PC-3 (cell line): ENCODE data around the gene XAGE1B. TPM values are rescaled to one million over a fixed set of nuclear protein-coding genes. Genes with fewer than 3 reads are reported as not detected.
"Not testable (repeated sequence)": the region's sequence is repeated elsewhere in the genome, so short reads cannot be mapped to it uniquely, and the experiment has no call there.

ENCODE experiments used
- ATAC-seq: fragments of 200-7000 bp; cut with Tn5 transposase; 2 replicates; pipeline ENCODE4 v1.9.1; 2020; ENCODE audit warnings: mild to moderate bottlenecking, moderate library complexity
- BruUV-seq: library from RNA; stranded (reverse); fragments of 400-500 nt; replicated peaks from 2 replicates; lab custom pipeline; 2021; lab: Mats Ljungman, UMichigan
- CTCF ChIA-PET: fragments of 300-600 bp; sonication (Branson Sonifier 250); formaldehyde crosslinking; loops from one replicate; lab custom pipeline; 2022; ENCODE audit warnings: antibody characterized with exemption; lab: Charles Lee
- POLR2A ChIA-PET: fragments of 300-600 bp; sonication (Branson Sonifier 250); formaldehyde crosslinking; loops from one replicate; lab custom pipeline; 2022; ENCODE audit warnings: antibody characterized with exemption; ENCODE audit not compliant: unreplicated experiment; lab: Charles Lee
- DNase-seq: peaks from one replicate; pipeline ENCODE4 v3.0.0-alpha.2; 2015
- H2AFZ ChIP-seq: fragments of 300-600 bp; sonication (generic); 2 replicates; pipeline ENCODE4 v1.6.0; 2016; ENCODE audit warnings: antibody characterized with exemption, low read length
- H3F3A ChIP-seq: fragments of 300-600 bp; sonication (generic); one replicate; pipeline ENCODE4 v1.6.0; 2017; ENCODE audit warnings: antibody characterized with exemption, low read length, control low read depth, mild to moderate bottlenecking; ENCODE audit not compliant: unreplicated experiment
- H3K27ac ChIP-seq: fragments of 300-600 bp; sonication (generic); 2 replicates; pipeline ENCODE4 v1.5.1; 2016; ENCODE audit warnings: mild to moderate bottlenecking, low read length
- H3K27me3 ChIP-seq: fragments of 300-600 bp; sonication (generic); 2 replicates; pipeline ENCODE4 v1.6.1; 2016; ENCODE audit warnings: low read length, mixed read lengths
- H3K36me3 ChIP-seq: fragments of 300-600 bp; sonication (generic); 2 replicates; pipeline ENCODE4 v1.6.1; 2016; ENCODE audit warnings: low read depth, mixed run types, low read length, mixed read lengths
- H3K4me1 ChIP-seq: fragments of 300-600 bp; sonication (generic); 2 replicates; pipeline ENCODE4 v1.5.1; 2016; ENCODE audit warnings: low read length; ENCODE audit not compliant: insufficient read depth
- H3K4me2 ChIP-seq: fragments of 300-600 bp; sonication (generic); 2 replicates; pipeline ENCODE4 v1.6.0; 2016; ENCODE audit warnings: low read length
- H3K4me3 ChIP-seq: fragments of 300-600 bp; sonication (generic); 2 replicates; pipeline ENCODE4 v1.5.1; 2016; ENCODE audit warnings: mild to moderate bottlenecking, low read length, mixed read lengths
- H3K79me2 ChIP-seq: fragments of 300-600 bp; sonication (generic); 2 replicates; pipeline ENCODE4 v1.6.1; 2017; ENCODE audit warnings: low read length, mixed read lengths
- H3K9ac ChIP-seq: fragments of 300-600 bp; sonication (generic); 2 replicates; pipeline ENCODE4 v1.6.0; 2016; ENCODE audit warnings: mild to moderate bottlenecking, low read length
- H3K9me2 ChIP-seq: fragments of 300-600 bp; sonication (generic); replicated peaks from 2 replicates; pipeline ENCODE4 v1.6.1; 2016; ENCODE audit warnings: mixed run types, low read length, mixed read lengths
- H3K9me3 ChIP-seq: fragments of 300-600 bp; sonication (generic); 2 replicates; pipeline ENCODE4 v1.6.1; 2016; ENCODE audit warnings: low read length, mixed read lengths
- H4K20me1 ChIP-seq: fragments of 300-600 bp; sonication (generic); 2 replicates; pipeline ENCODE4 v1.6.1; 2016; ENCODE audit warnings: low read length, mixed read lengths
- EZH2 ChIP-seq: fragments of 300-600 bp; sonication (generic); IDR thresholded peaks from one replicate; pipeline ENCODE4 v1.6.1; 2017; ENCODE audit warnings: antibody characterized with exemption, mild to moderate bottlenecking, low read length; ENCODE audit not compliant: unreplicated experiment
- EZH2phosphoT487 ChIP-seq: fragments of 300-600 bp; sonication (generic); IDR thresholded peaks from 2 replicates; pipeline ENCODE4 v1.6.1; 2018; ENCODE audit warnings: mild to moderate bottlenecking, antibody characterized with exemption, low read length, borderline replicate concordance
- intact Hi-C: fragments of 100-400 bp; cut with micrococcal nuclease; formaldehyde crosslinking; loops from 2 replicates; pipeline ENCODE4 v1.9.0; 2023
- total RNA-seq: library from RNA; depleted of rRNA; stranded (reverse); fragments of >200 nt; gene quantifications from 2 replicates; pipeline ENCODE4 v1.2.3, GENCODE V29; 2014
- TF ChIP-seq, protein P1 (sequence below): fragments of 300-600 bp; sonication (generic); conservative IDR thresholded peaks from 2 replicates; pipeline ENCODE4 v1.5.1; 2017; ENCODE audit warnings: antibody characterized with exemption, low read depth, mild to moderate bottlenecking, low read length

The XAGE1B gene
- total RNA-seq, 1 experiment from 2014 or later: not detected

DNA sequence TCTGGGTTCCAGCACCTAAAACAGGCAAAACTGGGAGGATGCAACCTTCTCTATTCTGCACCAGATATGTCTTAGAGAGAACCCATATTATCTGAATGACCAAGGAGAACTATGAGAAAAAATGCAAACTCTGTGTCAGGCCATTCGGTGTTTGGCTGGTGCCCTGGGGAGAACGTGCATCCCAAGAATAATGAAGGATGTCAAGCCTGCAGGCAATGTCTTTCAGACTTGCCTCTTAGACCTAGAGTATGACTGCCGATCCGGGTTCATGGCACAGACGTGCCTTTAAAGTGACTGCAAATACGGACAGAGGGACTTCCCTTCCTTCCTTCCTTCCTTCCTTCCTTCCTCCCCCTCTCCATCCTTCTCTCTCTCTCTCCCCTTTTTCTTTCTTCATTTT, 6.9 kb downstream of the XAGE1B start:
- H2AFZ ChIP-seq: no peak overlapping the region
- H3K4me2 ChIP-seq: no peak overlapping the region
- no peaks in the 10 kb centered on the region for H3K4me1 ChIP-seq
- no TSS peak for BruUV-seq
- H3K27me3 ChIP-seq: peaks cover 14% of the 10 kb centered on the region
- H3K9ac ChIP-seq: no peak overlapping the region
- no peaks in the 10 kb centered on the region for H4K20me1 ChIP-seq
- H3K4me3 ChIP-seq: no peak overlapping the region
- H3F3A ChIP-seq: no peaks in the 10 kb centered on the region
- H3K27ac ChIP-seq: no peak overlapping the region
- DNase-seq (no peak), ATAC-seq (no peak)
- CTCF ChIA-PET: no interaction called here
- no peaks in the 10 kb centered on the region for H3K9me2 ChIP-seq
- no peaks in the 10 kb centered on the region for H3K9me3 ChIP-seq
- TF ChIP-seq EZH2phosphoT487: no peak
- no peak for TF ChIP-seq EZH2
- TF ChIP-seq, protein P1, sequence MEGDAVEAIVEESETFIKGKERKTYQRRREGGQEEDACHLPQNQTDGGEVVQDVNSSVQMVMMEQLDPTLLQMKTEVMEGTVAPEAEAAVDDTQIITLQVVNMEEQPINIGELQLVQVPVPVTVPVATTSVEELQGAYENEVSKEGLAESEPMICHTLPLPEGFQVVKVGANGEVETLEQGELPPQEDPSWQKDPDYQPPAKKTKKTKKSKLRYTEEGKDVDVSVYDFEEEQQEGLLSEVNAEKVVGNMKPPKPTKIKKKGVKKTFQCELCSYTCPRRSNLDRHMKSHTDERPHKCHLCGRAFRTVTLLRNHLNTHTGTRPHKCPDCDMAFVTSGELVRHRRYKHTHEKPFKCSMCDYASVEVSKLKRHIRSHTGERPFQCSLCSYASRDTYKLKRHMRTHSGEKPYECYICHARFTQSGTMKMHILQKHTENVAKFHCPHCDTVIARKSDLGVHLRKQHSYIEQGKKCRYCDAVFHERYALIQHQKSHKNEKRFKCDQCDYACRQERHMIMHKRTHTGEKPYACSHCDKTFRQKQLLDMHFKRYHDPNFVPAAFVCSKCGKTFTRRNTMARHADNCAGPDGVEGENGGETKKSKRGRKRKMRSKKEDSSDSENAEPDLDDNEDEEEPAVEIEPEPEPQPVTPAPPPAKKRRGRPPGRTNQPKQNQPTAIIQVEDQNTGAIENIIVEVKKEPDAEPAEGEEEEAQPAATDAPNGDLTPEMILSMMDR: no peak
- H3K79me2 ChIP-seq: no peaks in the 10 kb centered on the region
- H3K36me3 ChIP-seq: no peaks in the 10 kb centered on the region
- intact Hi-C loops: no loop called here
- POLR2A ChIA-PET: no interaction called here

DNA sequence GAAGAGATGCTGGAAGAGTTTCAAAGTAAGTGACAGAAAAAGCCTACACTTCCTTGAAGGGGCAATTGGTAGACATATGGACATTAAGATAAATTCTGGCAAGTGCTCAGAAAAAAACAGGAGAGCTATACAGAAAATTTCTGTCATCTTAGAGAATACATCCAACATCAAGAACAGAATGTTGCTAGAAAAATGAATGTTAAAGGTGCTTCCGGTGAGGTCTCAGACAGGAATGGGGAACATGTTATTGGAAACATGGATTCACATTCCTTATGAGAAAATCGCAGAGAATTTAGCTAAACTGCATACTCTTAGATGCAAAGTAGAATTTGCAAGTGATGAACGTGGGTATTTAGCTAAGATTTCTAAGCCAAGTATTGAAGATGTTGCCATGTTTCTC, 9.5 kb downstream of the XAGE1B start:
- H3K9ac ChIP-seq: no peak overlapping the region
- TF ChIP-seq EZH2phosphoT487 (no peak), EZH2 (no peak)
- TF ChIP-seq, protein P1: no peak
- H2AFZ ChIP-seq: no peak overlapping the region
- no peaks in the 10 kb centered on the region for H3K9me2 ChIP-seq
- H3K4me1 ChIP-seq: no peaks in the 10 kb centered on the region
- no peaks in the 10 kb centered on the region for H3K36me3 ChIP-seq
- H3K4me3 ChIP-seq: no peak overlapping the region
- peaks cover 30% of the 10 kb centered on the region for H3K27me3 ChIP-seq
- no peak overlapping the region for H3K27ac ChIP-seq
- DNase-seq (no peak), ATAC-seq (no peak)
- ChIA-PET POLR2A (no interaction called here), CTCF (no interaction called here)
- H3K79me2 ChIP-seq: no peaks in the 10 kb centered on the region
- intact Hi-C loops: no loop called here
- H3K4me2 ChIP-seq: no peak overlapping the region
- BruUV-seq: no TSS peak
- no peaks in the 10 kb centered on the region for H3F3A ChIP-seq
- no peaks in the 10 kb centered on the region for H4K20me1 ChIP-seq
- no peaks in the 10 kb centered on the region for H3K9me3 ChIP-seq

DNA sequence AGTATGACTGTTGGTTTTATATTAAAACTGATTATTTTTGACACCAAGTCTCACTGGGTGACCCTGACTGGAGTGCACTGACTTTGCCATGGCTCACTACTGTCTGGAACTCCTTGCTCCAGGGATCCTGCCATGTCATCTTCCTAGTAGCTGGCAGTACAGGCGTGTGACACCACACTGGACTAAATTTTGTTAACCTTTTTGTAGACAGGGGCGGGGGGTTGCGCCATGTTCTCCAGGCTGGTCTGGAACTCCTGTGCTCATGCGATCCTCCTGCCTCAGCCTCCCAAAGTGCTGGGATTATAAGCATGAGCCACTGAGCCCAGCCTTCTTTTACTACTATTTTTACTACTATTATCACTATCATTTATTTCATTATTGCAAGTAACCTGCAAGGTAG, 12.3 kb downstream of the XAGE1B start:
- no peak for TF ChIP-seq EZH2phosphoT487
- TF ChIP-seq, protein P1: no peak
- TF ChIP-seq EZH2: no peak
- no peaks in the 10 kb centered on the region for H3K79me2 ChIP-seq
- no peaks in the 10 kb centered on the region for H3F3A ChIP-seq
- no peak overlapping the region for H3K4me3 ChIP-seq
- no peaks in the 10 kb centered on the region for H3K36me3 ChIP-seq
- no peaks in the 10 kb centered on the region for H3K4me1 ChIP-seq
- intact Hi-C loops: no loop called here
- no peaks in the 10 kb centered on the region for H3K9me3 ChIP-seq
- ChIA-PET POLR2A (no interaction called here), CTCF (no interaction called here)
- DNase-seq (no peak), ATAC-seq (no peak)
- no peak overlapping the region for H3K4me2 ChIP-seq
- H4K20me1 ChIP-seq: no peaks in the 10 kb centered on the region
- no peak overlapping the region for H3K9ac ChIP-seq
- no TSS peak for BruUV-seq
- no peak overlapping the region for H2AFZ ChIP-seq
- H3K27ac ChIP-seq: no peak overlapping the region
- H3K27me3 ChIP-seq: peaks cover 24% of the 10 kb centered on the region
- H3K9me2 ChIP-seq: no peaks in the 10 kb centered on the region

DNA sequence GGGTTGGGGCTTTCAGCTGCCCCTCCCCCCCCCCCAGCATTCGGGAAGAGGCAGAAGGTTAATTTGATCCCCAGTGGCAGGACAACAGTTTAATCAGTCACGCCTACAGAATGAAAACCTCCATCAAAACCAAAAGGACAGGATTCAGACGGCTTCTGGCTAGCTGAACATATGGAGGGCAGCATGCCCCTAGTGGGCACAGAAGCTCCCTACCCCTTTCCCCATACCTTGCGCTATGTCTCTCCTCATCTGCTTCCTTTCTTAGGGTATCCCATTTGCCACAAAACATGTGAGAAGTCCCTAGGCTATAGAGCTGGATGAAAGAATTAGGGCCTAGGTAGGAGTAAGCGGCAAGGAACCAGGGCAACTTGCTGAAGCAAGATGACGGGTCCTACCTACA, 15.5 kb downstream of the XAGE1B start:
- H3K9me2 ChIP-seq, H3K9me3 ChIP-seq, POLR2A ChIA-PET, H3K4me3 ChIP-seq, H3K4me1 ChIP-seq, H3K27ac ChIP-seq, H3K79me2 ChIP-seq, H3F3A ChIP-seq, DNase-seq, ATAC-seq, intact Hi-C loops, H2AFZ ChIP-seq, BruUV-seq, H3K4me2 ChIP-seq, H3K9ac ChIP-seq, H3K36me3 ChIP-seq, CTCF ChIA-PET, H4K20me1 ChIP-seq: not testable (repeated sequence)
- peaks cover 19% of the 10 kb centered on the region for H3K27me3 ChIP-seq
